Mesenteric fat pad (tissue), 1 donor: ENCODE data around the gene FFAR1. TPM values are rescaled to one million over a fixed set of nuclear protein-coding genes. Genes with fewer than 3 reads are reported as not detected.
"Not testable (repeated sequence)": the region's sequence is repeated elsewhere in the genome, so short reads cannot be mapped to it uniquely, and the experiment has no call there.

Experiments used
- DNase-seq: peaks from one replicate; pipeline ENCODE4 v3.0.0-alpha.2; 2020; ENCODE audit warnings: low spot score
- total RNA-seq: library from RNA; stranded (reverse); fragmentation: NEBNext Ultra II Directional; extraction: Animal tissue kit (Norgen Biotek cat#: 25700); gene quantifications from one replicate; pipeline ENCODE4 v1.2.1, GENCODE V29; 2021
- donor health status: DM: yes; HTN: yes; CAD: no.

The FFAR1 gene
- total RNA-seq, 1 donor from 2014 or later: not detected

DNA sequence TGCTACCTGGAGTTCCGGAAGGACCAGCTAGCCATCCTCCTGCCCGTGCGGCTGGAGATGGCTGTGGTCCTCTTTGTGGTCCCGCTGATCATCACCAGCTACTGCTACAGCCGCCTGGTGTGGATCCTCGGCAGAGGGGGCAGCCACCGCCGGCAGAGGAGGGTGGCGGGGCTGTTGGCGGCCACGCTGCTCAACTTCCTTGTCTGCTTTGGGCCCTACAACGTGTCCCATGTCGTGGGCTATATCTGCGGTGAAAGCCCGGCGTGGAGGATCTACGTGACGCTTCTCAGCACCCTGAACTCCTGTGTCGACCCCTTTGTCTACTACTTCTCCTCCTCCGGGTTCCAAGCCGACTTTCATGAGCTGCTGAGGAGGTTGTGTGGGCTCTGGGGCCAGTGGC lies 11.7 kb downstream of the FFAR1 start:
- peak; percentile 49 for DNase-seq

DNA sequence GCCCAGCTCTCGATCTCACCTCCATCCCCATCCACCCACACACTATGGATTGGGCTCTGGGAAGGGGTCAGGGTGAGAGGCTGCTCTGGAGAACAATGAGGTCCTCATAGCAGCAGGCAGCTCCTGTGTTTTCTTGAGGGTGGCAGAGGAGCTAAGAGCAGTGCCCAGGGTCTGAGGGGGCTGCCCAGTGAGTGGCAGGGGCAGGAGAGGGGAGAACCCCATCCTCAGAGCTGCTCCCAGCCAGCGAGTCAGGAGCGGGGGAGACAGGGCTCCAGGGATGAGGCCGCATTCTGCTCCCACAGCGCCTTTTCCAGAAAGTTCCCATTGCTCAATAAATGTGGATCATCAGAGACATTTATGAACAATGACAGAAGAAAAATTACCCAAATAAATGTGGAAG lies 12.4 kb downstream of the FFAR1 start:
- not testable (repeated sequence) for DNase-seq

DNA sequence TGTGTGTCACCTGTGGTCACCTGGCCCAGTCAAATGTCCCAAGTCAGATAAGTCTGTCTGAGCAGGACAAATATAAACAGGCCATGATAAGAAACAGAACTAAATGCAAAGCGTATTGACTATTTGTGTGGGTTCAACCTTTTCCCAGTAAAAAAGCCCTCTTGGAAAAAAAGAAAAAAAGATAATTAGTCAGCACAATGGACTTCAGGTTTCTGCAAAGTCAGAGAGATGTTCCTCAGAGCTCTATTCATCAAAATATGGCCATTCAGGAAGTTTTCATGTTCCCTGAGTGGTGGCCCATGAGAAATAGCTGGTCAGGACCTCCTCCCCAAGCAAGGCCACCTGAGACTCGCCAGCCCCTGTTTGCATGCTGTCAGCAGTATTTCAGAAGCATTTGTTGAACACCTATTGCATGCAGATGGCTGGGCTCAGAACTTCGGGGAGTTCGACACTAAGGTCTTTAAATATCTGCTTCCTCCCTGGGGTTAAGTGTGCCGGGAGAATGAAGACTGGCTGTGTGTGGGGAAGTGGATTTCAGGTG lies 13.2 kb downstream of the FFAR1 start:
- DNase-seq: no peak

DNA sequence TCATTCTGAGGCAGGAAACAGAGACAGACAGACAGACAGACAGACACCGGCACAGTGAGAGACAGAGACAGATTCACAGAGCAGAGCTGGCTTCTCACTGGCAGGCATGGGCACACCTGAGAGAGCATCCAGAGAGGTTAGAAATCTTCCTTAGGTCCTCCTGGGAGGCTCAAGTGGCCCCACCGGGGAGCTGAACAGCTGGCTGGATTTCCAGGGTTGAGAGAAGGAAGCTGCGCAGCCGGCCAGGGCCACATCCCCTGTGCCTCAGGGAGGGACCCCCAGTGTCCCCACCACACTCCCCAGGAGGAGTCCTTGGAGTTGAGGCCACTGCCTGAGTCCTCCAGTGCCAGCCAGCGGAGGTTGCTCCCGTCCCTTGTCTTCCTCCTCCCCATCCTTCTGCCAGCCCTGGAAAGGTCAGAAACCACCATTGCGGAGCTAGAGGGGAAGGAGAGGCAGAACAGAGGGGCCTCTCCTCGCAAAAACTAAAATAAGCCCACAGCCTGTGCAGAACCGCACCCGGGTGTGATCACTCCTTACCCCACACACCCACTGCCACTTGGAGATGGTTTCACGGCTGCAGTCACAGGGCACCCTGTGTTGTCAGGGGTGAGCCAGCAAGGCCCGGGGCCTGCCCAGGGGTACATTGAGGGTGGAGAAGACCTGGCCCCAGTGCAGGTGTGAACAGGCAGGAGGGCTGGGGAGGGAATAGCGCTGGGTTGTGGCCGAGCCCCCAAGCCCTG lies 14.7 kb downstream of the FFAR1 start:
- DNase-seq: peak; percentile 14

DNA sequence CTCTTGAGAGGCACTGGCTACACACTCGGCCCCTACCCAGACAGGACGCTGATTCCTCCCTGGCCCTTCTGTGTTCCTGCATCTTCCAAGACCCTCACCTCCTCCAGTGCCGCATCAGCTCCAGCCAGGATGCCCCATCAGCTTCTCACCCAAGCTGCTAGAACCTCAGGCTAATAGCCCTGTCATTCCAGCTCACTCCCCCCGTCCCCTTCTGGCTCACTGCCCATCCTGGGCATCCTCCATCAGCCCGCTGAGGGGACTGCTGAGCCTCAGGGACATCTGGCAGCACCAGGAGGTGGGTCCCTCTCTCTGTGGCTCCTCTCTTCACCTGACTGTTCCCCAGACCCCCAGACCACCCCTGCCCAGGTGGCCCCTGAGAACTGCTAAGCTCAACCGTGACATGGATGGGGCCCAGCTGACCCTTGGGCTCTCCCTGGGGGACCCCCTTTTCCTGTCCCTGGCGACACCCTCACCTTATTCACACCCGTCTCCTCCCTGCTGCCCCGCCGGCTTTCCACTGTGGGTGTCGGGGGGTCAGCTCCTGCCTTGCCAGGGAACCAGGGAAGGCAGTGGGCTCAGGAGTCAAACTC lies 15.4 kb downstream of the FFAR1 start:
- peak; percentile 24 for DNase-seq

DNA sequence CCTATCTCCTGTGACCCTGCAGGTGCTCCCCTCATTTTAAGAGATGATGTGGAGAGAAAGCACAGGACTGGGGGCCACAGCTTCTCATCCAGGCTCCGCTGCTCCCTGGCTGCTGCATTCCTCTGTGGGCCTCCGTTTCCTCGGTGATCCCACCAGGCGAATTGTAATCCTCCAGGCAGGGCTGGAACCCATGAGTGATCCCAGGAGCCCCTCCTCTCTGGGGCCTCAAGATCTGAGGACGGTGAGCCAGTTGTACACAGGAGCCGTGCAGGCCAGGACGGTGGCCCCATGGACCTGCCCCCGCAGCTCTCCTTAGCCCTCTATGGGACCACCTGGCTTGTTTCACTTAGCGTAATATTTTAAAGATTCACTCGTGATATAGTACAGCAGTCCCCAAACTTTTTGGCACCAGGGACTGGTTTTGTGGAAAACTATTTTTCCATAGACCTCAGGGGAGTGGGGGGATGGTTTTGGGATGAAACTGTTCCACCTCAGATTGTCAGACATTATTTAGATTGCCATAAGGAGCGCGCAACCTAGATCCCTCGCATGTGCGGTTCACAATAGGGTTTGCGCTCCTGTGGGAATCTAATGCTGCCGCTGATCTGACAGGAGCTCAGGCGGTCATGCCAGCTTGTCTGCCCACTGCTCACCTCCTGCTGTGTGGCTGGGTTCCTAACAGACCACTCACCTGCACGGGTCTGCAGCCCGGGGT lies 16.2 kb downstream of the FFAR1 start:
- peak; percentile 24 for DNase-seq

DNA sequence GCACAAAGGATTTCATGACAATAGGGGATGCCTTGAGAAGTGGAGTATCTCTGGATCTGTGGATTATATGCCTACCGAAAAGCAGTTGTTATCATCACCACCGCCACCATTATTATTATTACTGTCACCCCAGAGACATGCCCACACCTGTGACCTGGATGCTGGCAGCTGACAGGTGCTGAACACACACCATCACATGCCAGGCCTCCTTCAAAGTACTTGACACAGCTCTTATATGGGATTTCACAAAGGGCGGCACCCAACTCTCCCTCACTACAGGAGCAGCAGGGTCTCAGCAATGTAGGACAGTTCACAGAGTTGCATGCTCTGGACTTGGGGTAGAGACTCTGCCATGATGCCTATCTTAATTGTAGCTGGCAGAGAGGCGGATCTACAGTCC lies 17.6 kb downstream of the FFAR1 start:
- DNase-seq: peak; percentile 20

DNA sequence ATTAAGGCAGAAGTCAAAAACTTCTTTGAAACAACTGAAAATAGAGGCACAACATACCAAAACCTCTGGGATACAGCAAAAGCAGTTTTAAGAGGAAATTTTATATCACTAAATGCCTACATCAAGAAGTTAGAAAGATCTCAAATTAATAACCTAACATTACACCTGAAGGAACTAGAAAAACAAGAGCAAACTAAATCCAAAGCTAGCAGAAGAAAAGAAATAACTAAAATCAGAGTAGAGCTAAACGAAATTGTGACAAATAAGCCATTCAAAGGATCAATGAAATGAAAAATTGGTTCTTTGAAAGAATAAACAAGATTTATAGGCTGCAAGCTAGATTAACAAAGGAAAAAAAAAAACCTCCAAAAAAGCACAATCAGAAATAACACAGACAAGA lies 20.7 kb downstream of the FFAR1 start:
- DNase-seq: no peak

DNA sequence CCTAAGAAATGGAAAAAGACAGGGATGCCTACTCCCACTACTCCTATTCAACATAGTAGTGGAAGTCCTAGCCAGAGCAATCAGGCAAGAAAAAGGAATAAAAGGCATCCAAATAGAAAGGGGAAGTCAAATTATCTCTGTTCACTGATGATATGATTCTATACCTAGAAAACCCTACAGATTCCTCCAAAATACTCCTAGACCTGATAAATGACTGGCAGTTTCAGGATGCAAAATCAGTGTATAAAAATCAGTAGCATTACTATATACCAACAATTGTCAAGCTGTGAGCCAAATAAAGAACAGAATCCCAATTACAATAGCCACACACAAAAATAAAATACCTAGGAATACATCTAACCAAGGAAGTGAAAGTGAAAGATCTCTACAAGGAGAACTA lies 21.8 kb downstream of the FFAR1 start:
- no peak for DNase-seq

DNA sequence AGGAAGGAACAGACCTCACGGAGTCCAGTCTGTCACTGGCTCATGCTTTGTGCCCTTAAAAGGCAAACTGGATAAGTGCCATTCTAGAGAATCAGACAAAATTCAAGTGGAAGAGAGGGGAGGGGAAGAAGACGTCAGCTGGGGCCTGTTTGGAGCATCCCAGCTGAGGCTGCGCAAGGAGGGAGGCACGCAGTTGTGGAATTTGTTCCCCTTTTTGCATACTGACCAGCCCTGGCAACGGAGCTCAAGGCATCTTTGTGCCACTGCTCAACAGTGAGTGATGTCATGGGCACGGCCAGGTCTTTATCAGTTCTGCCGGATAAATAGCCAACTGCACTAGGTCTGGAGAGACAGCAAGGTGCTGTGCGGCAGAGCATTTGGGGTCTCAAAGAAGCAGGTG lies 23.0 kb downstream of the FFAR1 start, which contains the start of gene GPR42:
TSS of gene GPR42 (plus strand) at position 347 of the 400 bp plus-strand sequence. CDS start 292 bp downstream, outside the sequence.
- DNase-seq: no peak

DNA sequence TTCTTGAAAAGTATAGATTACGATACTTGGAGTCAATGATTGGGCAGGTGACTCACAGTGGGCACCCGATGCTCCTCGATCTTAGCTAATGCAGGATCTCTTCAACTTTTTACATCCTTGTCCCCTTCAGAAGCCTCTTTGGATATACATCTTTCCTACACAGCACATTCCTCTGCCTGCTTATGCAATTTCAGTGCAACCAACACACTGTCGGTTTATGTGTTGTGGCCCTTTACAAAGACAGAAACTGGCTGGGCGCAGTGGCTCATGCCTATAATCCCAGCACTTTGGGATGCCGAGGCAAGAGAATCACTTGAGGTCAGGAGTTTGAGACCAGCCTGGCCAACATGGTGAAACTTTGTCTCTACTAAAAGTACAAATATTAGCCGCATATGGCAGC lies 25.8 kb downstream of the FFAR1 start:
- peak; percentile 26 for DNase-seq

DNA sequence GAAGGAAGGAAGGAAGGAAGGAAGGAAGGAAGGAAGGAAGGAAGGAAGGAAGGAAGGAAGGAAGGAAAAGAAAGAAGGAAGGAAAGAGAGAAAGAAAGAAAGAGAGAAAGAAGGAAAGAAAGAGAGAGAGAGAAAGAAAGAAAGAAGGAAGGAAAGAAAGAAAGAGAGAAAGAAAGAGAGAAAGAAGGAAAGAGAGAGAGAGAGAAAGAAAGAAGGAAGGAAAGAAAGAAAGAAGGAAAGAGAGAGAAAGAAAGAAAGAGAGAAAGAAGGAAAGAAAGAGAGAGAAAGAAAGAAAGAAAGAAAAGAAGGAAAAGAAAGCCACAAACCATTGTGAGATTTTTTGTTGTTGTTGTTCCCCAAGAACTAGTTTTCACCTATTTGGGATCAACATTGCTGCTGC lies 26.3 kb downstream of the FFAR1 start:
- not testable (repeated sequence) for DNase-seq

DNA sequence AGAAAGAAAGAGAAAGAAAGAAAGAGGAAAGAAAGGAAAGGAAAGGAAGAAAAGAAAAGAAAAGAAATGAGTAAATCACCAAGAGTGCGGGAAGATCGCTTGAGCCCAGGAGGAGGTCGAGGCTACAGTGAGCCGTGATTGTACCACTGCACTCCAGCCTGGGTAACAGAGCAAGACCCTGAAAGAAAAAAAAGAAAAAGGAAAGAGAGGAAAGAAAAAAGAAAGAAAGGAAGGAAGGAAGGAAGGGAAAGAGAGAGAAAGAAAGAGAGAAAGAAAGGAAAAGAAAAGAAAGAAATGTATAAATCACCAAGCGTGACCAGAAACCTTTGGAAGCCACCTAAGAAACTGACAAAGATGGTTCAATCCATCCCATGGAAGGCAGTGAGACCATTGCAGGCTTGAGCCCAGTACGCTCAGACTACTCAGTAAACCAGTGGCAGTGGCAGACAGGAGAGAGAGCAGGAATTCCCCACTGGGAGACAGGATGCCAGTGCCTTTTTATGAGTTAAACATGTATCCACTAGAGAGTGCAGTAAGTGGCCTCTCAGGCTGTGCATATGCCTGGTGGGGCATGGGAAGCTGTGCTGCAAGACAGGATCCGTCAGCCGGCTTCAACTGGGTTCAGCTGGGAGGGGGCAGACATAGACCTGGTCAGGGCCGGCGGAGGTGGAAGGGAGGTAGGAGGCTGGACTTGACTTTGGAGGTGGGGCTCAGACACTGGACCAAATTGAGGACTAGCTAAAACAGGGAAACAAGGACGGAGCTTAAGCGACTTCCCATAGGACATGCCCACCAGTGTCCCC lies 28.0 kb downstream of the FFAR1 start:
- DNase-seq: no peak

DNA sequence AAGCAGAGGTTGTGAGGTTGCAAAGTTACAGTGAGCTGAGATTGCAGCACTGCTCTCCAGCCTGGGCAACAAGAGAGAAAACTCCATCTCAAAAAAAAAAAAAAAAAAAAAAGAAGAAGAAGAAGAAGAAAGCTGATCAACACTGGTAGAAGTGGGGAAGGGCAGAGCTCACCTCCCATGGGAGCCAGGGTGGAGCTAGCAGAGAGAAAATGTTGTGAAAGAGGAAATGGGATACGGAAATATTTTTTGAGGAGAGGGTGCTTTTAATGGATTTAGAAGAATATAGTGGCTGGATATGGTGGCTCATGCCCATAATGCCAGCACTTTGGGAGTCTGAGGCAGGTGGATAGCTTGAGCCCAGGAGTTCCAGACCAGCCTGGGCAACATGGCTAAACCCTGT lies 30.0 kb downstream of the FFAR1 start:
- DNase-seq: no peak

DNA sequence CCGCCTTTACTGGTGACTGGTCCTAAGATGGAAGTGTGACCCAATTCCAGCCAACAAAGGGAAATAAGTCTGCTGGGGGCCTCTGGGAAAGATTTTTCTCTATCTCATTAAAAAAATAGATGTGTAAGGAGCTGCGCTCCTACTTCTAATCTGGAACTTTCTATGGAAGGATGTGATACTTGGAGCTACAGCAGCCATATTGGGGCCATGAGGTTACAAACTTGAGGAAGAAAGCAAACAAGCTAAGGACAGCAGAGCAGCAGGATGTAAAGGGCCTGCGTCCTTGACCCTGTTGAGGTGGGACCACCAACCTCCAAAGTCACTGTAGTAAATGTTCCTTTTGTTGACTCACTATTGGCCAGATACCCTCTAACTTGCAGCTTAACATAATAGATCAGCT lies 30.7 kb downstream of the FFAR1 start:
- no peak for DNase-seq

DNA sequence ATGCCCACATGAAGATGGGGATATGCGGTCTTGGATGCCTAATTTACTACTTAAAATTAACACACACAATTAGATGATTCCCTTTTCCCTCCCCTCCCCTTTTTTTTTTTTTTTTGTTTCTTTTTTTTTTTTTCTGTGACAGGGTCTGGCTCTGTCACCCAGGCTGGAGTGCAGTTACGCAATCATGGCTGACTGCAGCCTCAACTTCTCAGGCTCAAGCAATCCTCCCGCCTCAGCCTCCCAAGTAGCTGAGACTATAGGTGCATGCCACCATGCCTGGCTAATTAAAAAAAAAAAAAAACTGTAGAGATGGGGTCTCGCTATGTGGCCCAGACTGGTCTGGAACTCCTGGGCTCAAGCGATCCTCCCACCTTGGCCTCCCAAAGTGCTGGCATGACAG lies 31.8 kb downstream of the FFAR1 start:
- DNase-seq: not testable (repeated sequence)

DNA sequence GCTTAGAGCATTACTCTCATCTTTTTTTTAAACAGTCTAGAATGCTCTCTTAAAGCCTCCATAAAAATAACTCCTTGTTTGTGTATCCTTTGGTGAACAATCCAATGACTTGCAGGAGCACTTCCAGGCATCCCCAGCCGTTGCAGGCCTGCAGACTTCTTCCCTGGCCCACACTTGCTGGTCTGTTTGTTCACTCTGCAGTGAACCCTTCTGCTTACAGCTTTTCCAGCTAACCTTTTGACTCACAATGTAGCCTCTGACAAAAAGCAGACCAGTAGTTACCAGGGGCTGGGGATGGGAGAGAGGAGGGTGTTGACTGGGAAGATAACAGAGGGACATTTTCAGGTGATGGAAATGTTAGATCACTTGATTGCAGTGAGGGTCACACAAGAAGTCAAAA lies 32.3 kb downstream of the FFAR1 start:
- peak; percentile 73 for DNase-seq

DNA sequence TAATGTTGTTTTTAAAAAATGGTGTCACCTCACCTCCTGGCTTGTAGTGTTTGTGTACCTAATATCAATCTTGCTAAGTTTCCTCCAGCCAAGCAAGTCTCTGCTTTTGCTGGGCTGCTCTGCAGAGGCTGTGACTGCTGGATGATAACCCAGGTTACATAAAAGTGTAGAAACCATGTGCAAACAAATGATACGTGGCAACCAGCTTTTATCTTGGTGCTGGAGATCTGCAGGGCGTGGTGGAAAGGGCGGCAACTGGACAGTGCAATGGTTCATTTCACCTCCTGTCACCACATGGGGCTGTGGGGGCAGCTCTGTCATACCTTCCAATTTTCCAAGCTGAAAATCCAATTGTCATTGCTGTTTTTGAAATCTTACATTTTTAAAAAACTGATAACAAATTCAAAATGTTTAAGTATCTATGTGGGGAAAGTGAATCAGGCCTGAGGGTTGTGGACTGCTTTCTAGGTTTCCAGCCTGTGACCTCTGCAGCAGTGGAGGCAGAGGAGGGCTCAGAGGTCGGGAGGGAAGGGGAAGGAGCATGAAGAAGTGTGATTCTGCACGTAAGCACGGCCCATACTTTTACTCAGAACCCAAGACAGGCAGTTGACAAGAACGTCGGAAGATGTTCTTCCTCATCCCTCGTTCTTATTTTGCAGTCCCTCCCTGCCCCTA lies 32.9 kb downstream of the FFAR1 start:
- DNase-seq: peak; percentile 43

DNA sequence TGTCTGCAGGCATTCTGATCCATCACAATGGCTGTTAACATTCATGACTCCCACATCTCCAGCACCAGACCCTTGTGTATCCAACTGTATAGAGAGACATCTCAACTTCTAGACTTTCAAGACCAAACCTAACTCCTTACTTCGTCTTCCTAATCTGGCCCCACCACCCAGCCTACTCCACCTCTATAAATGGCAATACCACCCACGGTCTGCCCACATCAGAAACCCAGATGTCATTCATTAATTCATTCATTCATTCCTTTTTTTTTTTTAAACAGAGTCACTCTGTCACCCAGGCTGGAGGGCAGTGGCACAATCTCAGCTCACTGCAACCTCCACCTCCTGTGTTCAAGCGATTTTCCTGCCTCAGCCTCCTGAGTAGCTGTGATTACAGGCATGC lies 33.6 kb downstream of the FFAR1 start:
- DNase-seq: no peak

DNA sequence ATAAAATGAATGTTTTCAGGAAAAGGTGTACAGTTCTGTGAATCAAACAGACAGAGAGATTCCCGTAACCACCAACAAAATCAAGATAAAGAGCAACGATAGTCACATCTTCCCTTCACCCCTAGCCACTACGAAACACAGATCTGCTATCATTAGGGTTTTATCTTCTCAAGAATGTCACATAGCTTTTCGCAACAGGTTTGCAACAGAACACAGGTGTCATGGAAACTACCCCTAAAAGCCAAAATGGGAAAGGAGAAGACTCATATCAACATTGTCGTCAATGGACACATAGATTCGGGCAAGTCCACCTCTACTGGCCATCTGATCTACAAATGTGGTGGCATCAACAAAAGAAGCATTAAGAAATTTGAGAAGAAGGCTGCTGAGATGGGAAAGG lies 34.2 kb downstream of the FFAR1 start:
- no peak for DNase-seq

DNA sequence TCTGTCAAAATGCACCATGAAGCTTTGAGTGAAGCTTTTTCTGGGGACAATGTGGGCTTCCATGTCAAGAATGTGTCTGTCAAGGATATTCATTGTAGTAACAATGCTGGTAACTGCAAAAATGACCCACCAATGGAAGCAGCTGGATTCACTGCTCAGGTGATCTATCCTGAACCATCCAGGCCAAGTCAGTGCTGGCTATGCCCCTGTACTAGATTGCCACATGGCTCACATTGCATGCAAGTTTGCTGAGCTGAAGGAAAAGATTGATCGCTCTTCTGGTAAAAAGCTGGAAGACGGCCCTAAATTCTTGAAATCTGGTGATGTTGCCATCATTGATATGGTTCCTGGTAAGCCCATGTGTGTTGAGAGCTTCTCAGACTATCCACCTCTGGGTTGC lies 35.8 kb downstream of the FFAR1 start:
- peak; percentile 12 for DNase-seq
